NCI-H1105 treated with DMSO at 0.1 percent for 48 hours (cell line): ENCODE measurements around the gene SMTNL1.
"Not testable (repeated sequence)": the region's sequence is repeated elsewhere in the genome, so short reads cannot be mapped to it uniquely, and the experiment has no call there.

Experiments
- DNase-seq: peaks from one replicate; lab custom pipeline; 2025; lab: John Stamatoyannopoulos, UW

The SMTNL1 gene

DNA sequence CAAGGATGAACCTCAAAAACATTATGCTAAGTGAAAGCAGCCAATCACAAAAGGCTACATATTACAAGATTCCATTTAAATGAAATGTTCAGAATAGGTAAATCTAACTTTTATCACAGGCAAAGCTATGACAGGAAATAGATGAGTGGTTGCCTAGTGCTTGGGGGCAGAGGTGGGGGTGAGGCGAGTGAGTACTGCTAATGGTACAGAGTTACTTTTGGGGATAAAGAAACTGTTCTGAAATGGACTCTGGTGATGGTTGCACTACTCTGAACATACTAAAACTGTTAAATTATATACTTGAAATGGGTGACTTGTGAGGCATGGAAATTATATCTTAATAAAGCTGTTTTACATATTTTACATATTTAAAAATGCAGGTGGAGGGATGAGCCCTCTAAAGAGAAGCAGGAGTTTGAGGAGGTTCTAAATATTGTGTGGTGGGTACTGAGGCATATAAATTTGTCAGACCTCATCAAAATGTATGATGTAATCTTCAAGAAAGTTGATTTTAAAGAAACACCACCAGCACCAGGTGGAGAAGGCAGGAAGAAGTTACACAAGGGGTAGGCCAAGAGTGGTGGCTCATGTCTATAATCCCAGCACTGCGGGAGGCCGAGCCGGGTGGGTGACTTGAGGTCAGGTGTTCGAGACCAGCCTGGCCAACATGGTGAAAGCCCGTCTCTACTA lies 25.5 kb upstream of the SMTNL1 start:
- no peak for DNase-seq

DNA sequence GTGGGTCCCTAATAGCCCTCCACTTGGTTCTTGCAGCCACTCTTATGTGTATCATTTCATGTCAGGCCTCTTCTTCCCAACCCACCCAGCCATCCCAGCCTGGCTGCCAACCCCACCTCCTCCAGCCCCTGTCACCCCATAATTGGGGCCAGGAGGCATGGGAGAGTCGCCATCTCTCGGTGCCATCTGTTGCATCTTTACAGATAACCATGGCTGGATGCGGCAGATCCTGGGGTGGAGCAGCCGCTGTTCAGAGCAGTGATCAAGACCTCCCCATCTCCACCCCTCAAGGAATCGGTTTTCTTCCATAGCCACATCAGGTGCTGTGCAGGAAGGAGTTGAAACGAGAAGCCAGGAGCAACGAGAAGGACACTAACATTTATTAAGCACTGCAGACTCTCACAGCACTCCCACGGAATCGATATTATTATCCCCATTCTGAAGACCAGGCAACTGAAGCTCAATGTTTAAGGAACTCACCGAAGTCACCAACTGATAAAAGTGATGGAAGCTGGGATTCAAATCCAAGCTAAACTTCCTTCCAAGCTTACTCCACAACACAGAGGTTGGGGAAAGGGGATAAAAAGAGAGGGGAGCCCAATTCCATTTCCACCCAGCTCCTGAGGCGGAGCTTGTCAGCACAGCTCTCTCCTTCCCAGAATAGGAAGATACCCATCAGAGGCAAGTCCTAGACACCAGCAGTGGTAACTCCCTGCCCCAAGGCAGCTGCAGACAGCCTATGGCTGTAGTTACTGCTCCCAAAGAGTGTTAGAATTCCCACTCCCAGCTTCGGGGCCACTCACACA lies 24.5 kb upstream of the SMTNL1 start:
- no peak for DNase-seq

DNA sequence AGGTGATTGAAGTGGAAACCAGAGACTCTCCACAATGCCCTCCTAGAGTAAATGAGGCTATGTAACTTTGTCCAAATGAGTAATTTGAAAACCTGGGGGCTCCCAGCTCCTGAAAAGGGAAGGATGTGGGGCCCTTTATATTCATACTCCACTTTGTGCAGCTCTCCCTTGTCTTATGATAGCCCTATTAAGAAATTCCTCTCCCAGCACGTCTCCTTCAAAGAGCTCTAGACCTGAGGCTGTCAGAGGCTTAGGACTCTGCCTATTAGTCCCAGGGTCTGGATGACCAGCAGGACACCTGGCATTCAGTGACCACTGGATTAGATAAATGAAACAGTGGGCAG lies 24.0 kb upstream of the SMTNL1 start:
- no peak for DNase-seq

DNA sequence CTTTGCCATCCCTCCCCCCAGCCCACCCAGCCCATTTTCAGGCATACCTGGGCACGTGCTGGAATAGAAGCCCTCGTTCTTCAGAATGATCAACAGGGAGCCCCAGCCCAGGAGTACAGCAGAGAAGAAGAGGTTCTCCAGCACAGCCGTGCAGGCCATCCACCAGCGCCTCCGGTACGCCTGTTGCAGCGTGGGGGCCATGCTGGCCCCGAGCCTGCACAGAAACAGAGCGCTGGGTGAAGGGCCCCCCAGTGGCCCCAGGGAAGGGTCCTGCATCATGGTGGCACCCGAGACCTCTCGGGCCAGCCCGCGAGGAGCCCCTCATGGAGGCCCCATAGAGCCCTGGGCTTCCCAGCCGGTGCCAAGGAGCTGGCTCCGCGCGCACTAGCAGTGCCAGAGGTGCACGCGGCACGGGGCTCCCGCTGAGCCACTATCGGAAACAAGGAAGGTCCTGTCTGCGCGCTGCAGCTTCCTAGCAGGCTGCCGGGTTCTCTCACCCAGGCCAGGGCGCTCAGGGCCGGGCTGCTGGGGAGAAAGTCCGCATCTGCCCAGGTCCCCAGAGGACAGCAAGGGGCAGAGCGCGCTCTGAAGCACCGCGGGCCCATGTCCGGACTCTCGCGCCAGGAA lies 23.4 kb upstream of the SMTNL1 start:
- peak; percentile 22 for DNase-seq

DNA sequence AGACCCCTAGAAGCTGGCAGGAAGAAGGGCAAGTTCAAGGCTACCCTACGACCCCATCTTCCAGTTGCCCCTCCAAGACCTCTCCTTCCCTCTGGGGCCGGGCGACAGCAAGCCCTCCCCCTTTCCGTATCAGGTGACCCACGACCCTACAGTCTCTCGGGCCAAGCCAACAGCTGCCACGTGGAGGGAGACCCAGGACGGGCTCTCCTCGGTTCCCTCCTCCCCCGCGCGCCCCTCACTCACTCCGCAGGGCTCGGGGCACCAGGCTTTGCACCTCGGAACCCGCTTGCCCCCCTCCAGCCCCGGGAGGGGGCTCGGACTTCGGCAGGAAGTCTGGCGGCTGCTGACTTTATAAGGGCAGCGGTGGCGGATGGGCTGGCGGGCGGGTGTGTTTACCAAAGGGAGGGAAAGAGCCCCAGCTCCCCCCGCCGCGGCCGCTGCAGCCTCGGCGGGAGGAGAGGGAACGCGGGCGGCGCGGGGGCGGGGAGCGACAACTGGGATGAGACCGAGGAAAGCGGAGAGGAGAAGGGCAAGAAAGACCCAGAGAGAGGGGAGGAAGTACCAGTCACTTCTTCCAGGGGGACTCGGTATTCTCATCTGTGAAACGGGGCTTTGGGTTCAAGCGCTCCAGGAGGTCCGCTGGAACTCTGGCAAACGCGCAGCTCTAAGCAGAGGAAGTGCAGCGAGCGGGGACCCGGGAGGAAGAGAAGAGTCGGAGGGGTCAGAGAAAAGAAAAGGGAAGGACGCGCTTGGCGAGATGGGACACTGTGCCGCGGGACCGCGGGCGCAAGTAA lies 22.7 kb upstream of the SMTNL1 start:
- DNase-seq = peak; percentile 16

DNA sequence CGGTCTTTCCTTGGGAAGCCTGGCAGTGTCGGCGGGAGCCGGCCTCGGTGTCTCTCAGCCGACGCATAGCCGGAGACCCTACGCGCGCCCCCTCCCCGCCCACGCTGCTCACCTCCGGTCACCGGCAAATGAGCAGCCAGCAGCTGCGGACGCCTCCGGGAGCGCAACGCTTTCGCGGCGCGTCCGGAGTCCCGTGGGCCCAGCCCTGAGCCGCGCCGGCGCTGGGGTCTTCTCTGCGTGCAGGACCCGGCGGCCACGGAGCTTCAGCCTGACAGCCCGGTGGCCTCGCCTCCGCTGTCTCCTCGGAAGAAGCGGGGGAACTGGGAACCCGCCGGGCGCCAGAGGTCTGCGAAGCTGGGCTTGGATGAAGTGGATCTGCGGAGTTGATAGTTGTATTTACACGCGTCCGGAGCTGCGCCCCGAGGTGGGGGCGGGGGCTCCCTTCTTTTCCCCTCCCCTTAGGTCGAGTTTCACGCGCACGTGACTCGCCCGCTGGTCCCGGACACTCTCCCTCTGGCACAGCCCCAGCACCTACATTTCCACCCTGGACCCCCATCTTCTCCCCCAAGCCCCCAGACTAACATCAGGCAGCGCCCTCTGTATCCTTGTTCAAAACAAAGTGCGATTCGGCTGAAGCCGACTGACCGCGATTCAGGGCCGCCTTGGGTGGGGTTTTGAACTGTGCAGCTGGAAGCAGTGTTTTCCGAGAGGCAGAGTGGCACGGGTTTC lies 21.9 kb upstream of the SMTNL1 start, which contains the start of gene SLC43A1:
TSS of gene SLC43A1 (minus strand) at position 371 of the 729 bp plus-strand sequence. CDS start 1,591 bp downstream, outside the sequence.
- DNase-seq = peak; percentile 22

DNA sequence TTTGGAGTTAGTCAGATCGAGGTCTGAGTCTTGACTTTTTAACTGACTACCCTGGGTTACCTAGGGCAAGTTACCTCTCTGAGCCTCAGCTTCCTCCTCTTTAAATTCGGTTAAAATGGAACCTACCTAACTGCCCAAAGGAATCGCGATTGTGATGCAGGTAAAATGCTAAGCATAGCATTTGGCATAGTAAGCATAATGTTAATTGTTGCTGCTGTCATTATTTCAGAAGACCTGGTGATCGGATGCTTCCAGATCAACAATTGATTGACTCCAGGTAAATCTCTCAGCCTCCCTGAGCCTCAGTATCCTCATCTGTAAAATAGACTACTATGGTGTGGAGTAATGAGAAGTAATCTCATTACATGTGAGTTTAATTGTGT lies 21.3 kb upstream of the SMTNL1 start:
- DNase-seq = no peak

DNA sequence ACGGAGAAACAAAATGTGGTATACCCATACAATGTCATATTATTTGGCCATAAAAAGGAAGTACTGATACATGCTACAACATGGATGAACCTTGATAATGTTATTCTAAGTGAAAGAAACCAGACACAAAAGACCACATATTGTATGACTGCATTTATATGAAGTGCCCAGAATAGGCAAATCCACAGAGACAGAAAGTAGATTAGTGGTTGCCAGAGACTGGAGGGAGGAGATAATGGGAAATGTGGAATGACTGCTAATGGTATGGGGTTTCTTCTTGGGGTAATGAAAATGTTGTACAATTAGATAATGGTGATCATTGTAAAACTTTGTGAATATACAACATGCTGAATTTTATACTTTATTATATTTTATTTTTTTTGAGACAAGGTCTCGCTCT lies 16.3 kb upstream of the SMTNL1 start:
- DNase-seq = no peak

DNA sequence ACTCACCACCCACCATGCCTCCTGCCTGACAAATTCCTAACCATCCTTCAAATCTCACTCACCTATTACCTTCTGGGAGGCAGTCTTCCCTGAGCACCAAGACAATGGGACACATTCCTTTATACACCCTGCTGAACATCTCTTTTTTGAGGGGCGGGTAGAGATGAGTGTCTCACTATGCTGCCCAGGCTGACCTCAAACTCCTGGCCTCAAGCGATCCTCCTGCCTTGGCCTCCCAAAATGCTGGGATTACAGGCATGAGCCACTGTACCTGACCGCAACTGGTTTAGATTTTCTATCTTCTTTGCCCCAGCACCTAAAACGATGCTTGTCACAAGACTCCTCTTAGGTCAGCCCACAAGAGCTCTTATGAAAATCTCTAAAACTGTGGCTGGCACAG lies 14.0 kb upstream of the SMTNL1 start:
- DNase-seq = no peak

DNA sequence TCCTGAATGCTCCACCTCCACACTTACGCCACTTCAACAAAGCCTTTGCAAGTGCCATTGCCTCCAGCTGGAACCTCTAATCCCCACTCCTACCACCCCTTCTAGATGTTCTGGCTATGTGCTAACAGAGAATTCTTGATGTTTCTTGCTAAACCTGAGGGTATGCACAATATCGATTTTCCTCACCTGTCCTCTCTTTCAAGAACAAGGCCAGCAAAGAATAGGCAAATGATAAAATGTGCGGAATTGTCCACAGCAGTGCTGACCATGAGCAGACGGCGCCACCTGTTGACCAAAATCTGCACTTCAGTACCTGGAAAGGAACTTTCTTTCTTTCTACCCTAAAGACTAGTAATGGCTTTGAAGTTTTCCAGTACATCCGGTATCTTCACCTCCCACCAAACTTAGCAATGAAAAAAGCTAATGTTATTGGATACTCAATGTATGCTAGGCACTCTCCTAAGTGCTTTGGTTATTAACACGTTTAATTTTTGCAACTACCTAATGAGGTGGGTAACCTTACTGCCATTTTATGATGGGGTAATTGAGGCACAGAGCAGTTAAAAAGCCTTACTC lies 10.3 kb upstream of the SMTNL1 start:
- DNase-seq = peak; percentile 57

DNA sequence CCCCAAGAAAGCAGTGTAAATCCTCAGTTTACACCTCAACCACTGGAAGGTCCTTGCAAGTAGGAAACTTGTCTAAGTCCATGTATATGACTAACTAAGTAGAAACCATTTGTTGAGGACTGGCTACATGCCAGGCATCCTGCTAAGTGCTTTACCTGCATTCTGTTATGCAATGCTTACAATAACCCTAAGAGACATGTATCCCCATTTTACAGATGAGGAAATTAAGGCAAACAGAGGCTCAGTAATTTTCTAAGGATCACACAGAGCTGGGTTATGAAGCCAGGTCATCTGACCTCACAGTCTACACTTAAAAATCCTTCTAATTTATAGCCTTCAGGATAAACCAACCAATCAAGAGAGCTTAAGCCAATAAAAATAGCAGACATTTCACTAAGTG lies 8.4 kb upstream of the SMTNL1 start:
- no peak for DNase-seq

DNA sequence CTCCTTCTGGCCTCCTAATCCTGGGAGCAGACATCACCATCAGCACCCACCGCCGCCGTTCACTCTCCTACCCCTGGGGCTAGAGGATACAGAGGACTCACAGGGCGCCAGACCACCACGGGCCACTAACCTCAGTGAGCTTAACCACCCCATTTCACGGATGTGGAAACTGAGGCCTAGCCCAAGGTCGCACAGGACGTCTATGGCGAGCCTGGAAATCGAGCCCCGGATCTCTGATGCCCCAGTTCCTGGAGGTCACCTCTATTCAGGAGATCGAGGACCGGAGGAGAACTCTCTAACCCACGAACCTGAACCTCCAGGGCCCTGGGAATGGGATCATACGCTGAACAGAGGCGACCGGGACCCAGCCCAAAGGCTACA lies 7.2 kb upstream of the SMTNL1 start:
- DNase-seq = no peak

DNA sequence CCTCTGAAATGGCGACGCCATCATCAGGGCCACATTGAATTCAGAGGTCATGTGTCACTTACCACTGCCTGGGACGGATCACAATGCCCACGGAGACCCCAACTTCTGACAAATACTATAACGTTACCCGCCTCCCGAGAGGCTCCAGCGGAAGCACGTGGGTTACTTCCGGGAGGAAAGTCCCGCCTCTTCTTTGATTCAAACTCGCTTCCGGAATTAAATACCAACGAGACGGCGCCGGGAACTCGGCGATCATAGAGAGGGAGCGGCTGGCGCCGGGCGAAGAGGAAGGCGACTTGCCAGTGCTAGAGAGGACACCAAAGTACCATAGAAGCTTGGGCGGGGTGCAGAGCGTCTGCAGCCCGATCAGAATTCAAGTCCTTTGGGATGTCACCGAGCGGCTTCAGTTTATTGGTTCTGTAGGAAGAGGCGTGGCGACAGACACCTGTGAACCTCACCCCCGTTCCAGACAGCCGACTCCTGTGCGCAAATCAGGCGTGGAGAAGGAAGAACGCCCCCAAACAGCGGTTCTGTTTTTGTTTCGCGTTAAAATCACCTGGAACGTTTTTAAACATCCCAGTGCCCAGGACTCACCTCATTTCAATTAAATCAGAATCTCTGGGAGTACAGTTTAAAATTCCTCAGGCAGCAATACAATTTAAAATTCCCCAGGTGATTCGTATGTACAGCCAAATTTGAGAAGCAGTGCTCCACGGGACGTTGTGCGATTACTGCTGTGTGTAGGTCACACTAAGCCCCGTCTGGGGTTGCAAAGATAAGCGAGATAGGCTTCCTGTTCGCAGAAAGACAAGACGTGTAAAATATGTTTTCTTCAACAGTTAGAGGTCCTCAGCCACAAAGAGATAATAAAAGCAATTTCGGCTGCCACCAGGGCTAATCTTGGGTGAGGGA lies 6.5 kb upstream of the SMTNL1 start, which contains the start of gene TIMM10:
TSS of gene TIMM10 (minus strand) at position 159 of the 912 bp plus-strand sequence. CDS start 565 bp downstream, outside the sequence.
- DNase-seq = peak; percentile 99

DNA sequence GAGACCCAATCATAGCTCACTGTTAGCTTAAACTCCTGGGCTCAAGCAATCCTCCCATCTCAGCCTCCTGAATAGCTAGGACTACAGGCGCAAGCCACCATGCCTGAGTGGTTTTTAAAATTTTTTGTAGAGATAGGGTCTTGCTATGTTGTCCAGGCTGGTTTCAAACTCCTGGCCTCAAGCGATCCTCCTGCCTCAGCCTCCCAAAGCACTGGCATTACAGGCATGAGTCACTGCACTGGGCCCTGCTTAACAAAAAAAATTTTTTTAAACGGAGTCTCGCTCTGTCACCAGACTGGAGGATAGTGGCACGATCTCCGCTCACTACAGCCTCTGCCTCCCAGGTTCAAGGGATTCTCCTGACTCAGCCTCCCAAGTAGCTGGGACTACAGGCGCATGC lies 2.9 kb upstream of the SMTNL1 start:
- DNase-seq = not testable (repeated sequence)

DNA sequence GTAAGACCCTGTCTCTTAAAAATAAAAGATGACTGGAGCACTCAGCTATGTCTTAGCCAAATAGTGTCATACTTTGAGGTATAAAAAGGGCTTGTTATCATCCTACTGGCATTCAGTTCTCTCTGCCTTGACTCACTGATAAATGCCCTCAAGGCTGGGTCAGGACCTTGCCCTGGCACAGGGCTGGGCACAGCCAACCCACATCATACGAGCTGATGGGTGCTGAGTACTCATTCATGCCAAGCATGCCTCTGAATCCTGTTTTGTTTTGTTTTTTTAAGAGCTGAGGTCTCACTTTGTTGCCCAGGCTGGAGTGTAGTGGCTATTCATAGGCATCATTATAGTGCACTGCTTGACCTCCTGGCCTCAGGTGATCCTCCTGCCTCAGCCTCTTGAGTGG lies 1.9 kb downstream of the SMTNL1 start:
- DNase-seq = no peak

DNA sequence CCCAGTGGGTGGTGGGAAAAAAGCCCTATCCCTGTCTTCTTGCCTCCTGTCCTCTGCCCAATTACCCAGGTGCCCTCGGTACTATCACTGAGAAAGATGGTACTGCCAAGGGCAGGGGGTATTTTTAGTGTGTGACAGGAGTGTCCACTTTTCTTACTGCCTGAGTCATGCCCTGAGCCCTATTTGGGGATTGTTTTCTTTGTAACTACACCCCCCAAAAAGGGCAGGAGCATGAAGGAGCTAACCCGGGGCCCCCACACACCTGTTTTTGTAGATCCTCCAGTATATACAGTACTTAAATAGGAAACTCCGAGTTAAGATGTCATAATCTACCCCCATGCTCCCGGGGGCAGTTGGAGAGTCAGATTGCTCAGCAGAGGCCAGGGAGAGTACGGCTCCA lies 3.8 kb downstream of the SMTNL1 start:
- no peak for DNase-seq

DNA sequence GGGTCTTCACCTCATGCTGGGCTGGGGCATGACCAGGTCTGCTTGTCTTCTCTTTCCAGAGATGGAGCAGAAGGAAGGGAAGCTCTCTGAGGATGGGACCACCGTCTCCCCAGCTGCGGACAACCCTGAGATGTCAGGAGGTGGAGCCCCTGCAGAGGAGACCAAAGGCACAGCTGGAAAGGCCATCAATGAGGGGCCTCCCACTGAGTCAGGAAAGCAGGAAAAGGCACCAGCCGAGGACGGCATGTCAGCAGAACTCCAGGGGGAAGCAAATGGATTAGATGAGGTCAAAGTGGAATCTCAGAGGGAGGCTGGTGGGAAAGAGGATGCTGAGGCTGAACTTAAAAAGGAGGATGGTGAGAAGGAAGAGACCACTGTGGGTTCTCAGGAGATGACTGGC lies 5.2 kb downstream of the SMTNL1 start:
- no peak for DNase-seq

DNA sequence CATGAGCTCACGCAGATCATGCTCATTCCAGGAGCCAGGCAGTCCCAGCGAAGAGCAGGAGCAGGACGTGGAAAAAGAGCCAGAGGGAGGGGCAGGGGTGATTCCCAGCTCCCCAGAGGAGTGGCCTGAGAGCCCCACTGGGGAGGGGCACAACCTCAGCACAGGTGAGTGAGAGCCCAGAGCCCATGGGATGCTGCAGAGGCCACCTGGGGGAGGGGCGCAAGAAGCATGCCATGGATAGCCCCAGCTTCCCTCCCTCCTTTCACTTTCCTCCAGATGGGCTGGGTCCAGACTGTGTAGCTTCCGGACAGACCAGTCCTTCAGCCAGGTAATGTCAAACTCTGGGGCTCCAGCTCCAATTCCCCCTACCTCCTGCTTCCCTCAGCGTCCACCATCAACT lies 6.2 kb downstream of the SMTNL1 start:
- no peak for DNase-seq

DNA sequence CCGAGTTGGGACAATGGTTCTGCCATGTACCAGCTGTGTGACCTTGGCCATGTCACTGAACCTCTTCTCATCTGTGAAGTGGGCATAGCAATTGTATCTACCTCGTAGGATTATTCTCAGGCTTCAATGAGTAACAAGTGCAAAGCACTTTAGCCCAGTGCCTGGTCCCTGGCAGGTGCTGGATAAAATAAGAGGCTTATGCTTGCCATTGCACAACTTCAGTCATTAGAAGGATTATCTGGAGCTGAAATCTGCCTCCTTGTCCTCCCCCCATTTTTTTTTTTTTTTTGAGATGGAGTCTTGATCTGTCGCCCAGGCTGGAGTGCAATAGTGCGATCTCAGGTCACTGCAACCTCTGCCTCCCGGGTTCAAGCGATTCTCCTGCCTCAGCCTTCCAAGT lies 7.2 kb downstream of the SMTNL1 start:
- DNase-seq = no peak

DNA sequence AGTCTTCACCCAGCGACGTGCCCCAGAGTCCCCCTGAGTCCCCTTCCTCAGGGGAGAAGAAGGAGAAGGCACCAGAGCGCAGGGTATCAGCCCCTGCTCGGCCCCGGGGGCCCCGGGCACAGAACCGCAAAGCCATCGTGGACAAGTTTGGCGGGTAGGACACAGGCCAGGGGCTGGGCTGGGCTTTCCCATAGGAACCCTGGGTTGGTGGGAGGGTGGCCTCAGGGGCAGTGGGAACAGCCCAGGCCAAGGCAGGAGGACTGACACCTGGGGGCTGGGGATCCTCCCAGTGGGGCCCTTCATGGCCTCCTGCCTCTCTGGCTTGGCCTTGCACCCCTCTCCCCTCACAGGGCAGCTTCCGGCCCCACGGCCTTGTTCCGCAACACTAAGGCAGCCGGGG lies 8.5 kb downstream of the SMTNL1 start:
- DNase-seq = no peak
